ENCODE results near the gene OPCML.

Gene OPCML

GRCh38 chr11:132862137-132862536, 670.2 kb downstream of the OPCML start:
- no peak overlapping the region for H3K27ac ChIP-seq (ENCODE audit: poor library complexity, severe bottlenecking)
- no peak for ATAC-seq (ENCODE audit: low read depth)
- no peak for TF ChIP-seq CTCF (IDR thresholded peaks at IDR 0.05; ENCODE audit: poor library complexity, severe bottlenecking)
- no peak overlapping the region for H3K4me3 ChIP-seq (ENCODE audit: severe bottlenecking)
- H3K9me3 ChIP-seq (ENCODE audit: severe bottlenecking): no peaks in the 10 kb centered on the region
- no peaks in the 10 kb centered on the region for H3K36me3 ChIP-seq (ENCODE audit: low read depth)
- peaks cover 4% of the 10 kb centered on the region for H3K4me1 ChIP-seq (ENCODE audit: insufficient read depth, poor library complexity, severe bottlenecking)
- no peaks in the 10 kb centered on the region for H3K27me3 ChIP-seq (ENCODE audit: insufficient read depth, poor library complexity, severe bottlenecking)
- no peak for DNase-seq (ENCODE audit: low spot score)

GRCh38 chr11:132859306-132859705, 673.0 kb downstream of the OPCML start:
- H3K36me3 ChIP-seq (ENCODE audit: low read depth): no peaks in the 10 kb centered on the region
- no peak for TF ChIP-seq CTCF (IDR thresholded peaks at IDR 0.05; ENCODE audit: poor library complexity, severe bottlenecking)
- no peaks in the 10 kb centered on the region for H3K27me3 ChIP-seq (ENCODE audit: insufficient read depth, poor library complexity, severe bottlenecking)

GRCh38 chr11:132858223-132858622, 674.1 kb downstream of the OPCML start:
- Histone ChIP-seq H3K4me3 (ENCODE audit: severe bottlenecking) (no peak overlapping the region), H3K36me3 (ENCODE audit: low read depth) (no peaks in the 10 kb centered on the region), H3K27ac (ENCODE audit: poor library complexity, severe bottlenecking) (no peak overlapping the region), H3K4me1 (ENCODE audit: insufficient read depth, poor library complexity, severe bottlenecking) (no peaks in the 10 kb centered on the region), H3K9me3 (ENCODE audit: severe bottlenecking) (no peaks in the 10 kb centered on the region), H3K27me3 (ENCODE audit: insufficient read depth, poor library complexity, severe bottlenecking) (no peaks in the 10 kb centered on the region)
- no peak for DNase-seq (ENCODE audit: low spot score)
- no peak for TF ChIP-seq CTCF (IDR thresholded peaks at IDR 0.05; ENCODE audit: poor library complexity, severe bottlenecking)
- no peak for ATAC-seq (ENCODE audit: low read depth)

More at GRCh38 chr11:132859306-132859705, 673.0 kb downstream of the OPCML start:
- no peak for DNase-seq (ENCODE audit: low spot score)
- H3K27ac ChIP-seq (ENCODE audit: poor library complexity, severe bottlenecking): no peak overlapping the region
- no peaks in the 10 kb centered on the region for H3K9me3 ChIP-seq (ENCODE audit: severe bottlenecking)
- ATAC-seq (ENCODE audit: low read depth): no peak
- no peaks in the 10 kb centered on the region for H3K4me1 ChIP-seq (ENCODE audit: insufficient read depth, poor library complexity, severe bottlenecking)
- H3K4me3 ChIP-seq (ENCODE audit: severe bottlenecking): no peak overlapping the region

- no peak overlapping the region for H3K27ac ChIP-seq (ENCODE audit: poor library complexity, severe bottlenecking)
- DNase-seq (ENCODE audit: low spot score): no peak
- H3K9me3 ChIP-seq (ENCODE audit: severe bottlenecking): no peaks in the 10 kb centered on the region
- H3K36me3 ChIP-seq (ENCODE audit: low read depth): no peaks in the 10 kb centered on the region
- no peaks in the 10 kb centered on the region for H3K4me1 ChIP-seq (ENCODE audit: insufficient read depth, poor library complexity, severe bottlenecking)
- no peak for TF ChIP-seq CTCF (IDR thresholded peaks at IDR 0.05; ENCODE audit: poor library complexity, severe bottlenecking)
- H3K27me3 ChIP-seq (ENCODE audit: insufficient read depth, poor library complexity, severe bottlenecking): no peaks in the 10 kb centered on the region
- H3K4me3 ChIP-seq (ENCODE audit: severe bottlenecking): no peak overlapping the region
- ATAC-seq (ENCODE audit: low read depth): no peak
These were observed 676.3 kb downstream of the OPCML start for GRCh38 chr11:132856032-132856431.

GRCh38 chr11:132855516-132855915, 676.8 kb downstream of the OPCML start:
- Histone ChIP-seq H3K27ac (ENCODE audit: poor library complexity, severe bottlenecking) (no peak overlapping the region), H3K9me3 (ENCODE audit: severe bottlenecking) (no peaks in the 10 kb centered on the region), H3K4me1 (ENCODE audit: insufficient read depth, poor library complexity, severe bottlenecking) (no peaks in the 10 kb centered on the region), H3K36me3 (ENCODE audit: low read depth) (no peaks in the 10 kb centered on the region), H3K4me3 (ENCODE audit: severe bottlenecking) (no peak overlapping the region), H3K27me3 (ENCODE audit: insufficient read depth, poor library complexity, severe bottlenecking) (no peaks in the 10 kb centered on the region)
- no peak for TF ChIP-seq CTCF (IDR thresholded peaks at IDR 0.05; ENCODE audit: poor library complexity, severe bottlenecking)
- ATAC-seq (ENCODE audit: low read depth) (peak; percentile 41; the same call in 1 of the 3 replicates), DNase-seq (ENCODE audit: low spot score) (no peak)
